Measurements from ENCODE around the gene MPP7.

- TF ChIP-seq CTCF (IDR thresholded peaks at IDR 0.05) (no peak), POLR2A (IDR thresholded peaks at IDR 0.05) (no peak), POLR2AphosphoS5 (IDR thresholded peaks at IDR 0.05) (no peak)
Measured at GRCh38 chr10:28276384-28276783, 26.5 kb downstream of the MPP7 start.

Data from transverse colon (tissue), 4 donors.